GM18867 (cell line): ENCODE results near the gene SVEP1.
"Not testable (repeated sequence)": the region's sequence is repeated elsewhere in the genome, so short reads cannot be mapped to it uniquely, and the experiment has no call there.

Experiments
- ATAC-seq: cut with Tn5 transposase; IDR thresholded peaks from one replicate; pipeline ENCODE4 v1.9.1; 2021; ENCODE audit warnings: mild to moderate bottlenecking, moderate library complexity; ENCODE audit not compliant: unreplicated experiment

SVEP1 gene

GRCh38 chr9:110451726-110452125 lies 127.8 kb downstream of the SVEP1 start:
- no peak for ATAC-seq

DNA sequence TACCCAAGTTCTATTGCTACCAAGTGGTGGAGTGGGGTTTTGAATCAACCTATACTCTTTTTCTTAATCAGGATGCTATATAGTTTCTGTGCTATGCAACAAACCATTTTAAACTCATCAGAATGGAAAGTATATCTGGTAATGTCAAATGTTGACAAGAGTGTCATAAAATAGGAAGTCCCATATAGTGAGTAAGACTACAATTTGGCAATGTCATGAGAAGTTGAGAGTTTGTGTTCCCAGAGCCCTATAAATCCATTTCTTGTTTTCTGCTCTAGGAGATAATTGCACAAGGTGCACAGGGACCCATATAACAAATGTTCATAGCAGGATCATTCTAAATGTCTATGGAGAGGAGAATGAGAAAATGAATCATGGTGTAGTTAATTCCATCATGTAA lies 132.1 kb downstream of the SVEP1 start:
- no peak for ATAC-seq

DNA sequence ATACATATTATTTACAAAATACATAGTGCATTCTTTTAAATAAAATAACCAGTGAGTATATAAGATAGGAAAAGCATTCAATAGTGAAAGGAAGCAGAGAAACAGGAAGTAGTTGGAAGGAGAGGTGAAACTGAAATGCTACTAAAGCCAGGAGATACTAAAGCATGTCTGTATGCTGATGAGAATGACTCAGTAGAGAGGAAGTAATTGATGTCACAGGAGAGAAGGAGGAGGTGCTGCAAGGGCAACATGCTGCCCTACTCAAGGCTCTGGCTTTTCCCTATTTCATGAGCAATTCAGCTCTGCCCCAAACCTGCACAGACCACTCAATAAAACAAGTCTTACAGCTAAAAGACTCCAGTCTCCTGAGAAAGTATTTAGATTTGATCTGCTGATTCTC lies 133.4 kb downstream of the SVEP1 start:
- ATAC-seq: no peak

DNA sequence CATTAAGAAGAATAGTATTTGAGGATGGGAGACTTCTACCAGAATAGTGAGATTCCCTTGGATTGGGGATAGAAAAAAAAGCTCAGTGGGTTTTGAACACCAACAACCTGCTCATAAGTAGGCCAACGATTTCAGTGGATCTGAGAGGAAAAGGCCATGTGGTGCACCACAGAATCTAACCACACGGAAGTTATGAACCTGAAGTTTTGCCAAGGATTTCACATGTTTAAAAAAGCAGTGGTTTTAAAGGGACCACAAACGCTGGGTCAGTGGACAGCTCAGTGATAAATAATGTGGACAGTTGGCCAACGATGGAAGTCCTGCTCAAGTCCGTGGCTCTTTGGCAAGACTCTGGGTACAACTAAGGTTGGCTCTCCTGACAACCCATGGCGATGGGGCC lies 134.6 kb downstream of the SVEP1 start:
- ATAC-seq: no peak

- no peak for ATAC-seq
Observed at GRCh38 chr9:110443866-110444220, 135.7 kb downstream of the SVEP1 start.

- ATAC-seq: no peak
Observed at GRCh38 chr9:110443146-110443865, 136.2 kb downstream of the SVEP1 start.

- ATAC-seq: no peak
Observed at GRCh38 chr9:110440796-110441195, 138.7 kb downstream of the SVEP1 start.

GRCh38 chr9:110440172-110440571 lies 139.4 kb downstream of the SVEP1 start:
- ATAC-seq: no peak

DNA sequence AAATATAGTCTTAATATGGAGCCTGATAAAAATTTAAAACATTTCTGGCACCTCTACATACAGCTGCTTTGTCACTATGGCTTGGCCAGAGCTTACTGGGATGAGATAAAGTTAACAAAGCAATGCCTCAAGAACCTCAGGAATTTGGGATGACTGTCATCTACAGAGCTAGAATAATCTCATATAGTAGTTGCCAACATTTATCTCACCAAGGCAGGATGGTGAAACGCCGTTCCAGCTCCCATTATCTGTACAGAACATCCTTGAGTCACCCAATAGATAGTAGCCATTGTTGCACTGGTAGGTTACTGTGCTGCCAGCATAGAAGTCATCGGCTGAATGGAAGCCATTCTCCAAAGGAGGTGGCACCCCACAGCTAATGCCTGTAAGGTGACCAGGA lies 147.3 kb downstream of the SVEP1 start:
- no peak for ATAC-seq

DNA sequence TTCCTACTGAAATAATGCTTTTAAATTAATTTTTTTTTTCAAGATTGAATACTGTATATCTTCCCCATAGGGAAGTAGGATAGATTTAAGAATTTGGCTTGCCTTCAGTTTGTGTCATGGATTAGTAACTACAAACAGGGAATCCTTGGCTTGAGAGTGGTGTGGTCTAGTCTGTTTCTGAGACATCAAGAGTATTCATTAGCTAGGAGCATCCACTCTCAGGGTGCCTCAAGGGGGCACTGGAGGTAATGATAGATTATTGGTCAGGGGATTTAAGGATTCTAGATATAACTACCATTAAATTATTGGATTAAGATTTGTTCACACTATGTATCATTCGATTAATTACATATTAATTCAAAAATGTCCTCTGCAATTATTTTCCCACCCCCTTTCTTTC lies 150.1 kb downstream of the SVEP1 start:
- ATAC-seq: no peak

GRCh38 chr9:110427497-110428104 lies 151.9 kb downstream of the SVEP1 start:
- no peak for ATAC-seq

DNA sequence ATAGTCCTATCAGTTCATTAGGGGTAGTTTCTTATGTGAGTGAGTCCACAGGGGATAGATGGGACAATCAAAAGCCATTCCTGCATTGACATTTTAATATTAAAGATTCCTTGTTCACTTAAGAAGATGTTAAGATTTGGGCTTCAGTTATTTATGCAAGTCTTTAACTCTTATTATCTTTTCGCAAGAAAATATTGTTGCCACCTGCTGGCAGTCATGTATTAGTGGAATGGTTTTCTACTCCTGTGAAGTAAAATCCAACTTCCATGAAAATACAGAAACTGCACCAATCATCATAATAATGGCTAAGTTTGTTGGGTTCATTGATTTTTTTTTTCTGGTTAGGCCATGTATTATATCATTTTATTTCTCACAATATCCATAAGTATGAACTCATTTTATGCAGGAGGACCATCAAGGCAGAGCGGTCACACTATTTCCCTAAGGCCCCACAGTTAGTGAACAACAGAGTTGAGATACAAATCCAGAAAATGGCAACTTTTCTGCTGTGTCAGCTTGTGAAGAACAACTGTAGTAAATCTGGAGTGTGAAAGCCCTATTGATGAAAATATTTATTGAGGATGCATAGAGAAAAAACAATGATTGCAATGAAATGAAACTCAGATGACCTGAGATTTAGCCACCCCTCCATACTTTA lies 153.4 kb downstream of the SVEP1 start:
- no peak for ATAC-seq

DNA sequence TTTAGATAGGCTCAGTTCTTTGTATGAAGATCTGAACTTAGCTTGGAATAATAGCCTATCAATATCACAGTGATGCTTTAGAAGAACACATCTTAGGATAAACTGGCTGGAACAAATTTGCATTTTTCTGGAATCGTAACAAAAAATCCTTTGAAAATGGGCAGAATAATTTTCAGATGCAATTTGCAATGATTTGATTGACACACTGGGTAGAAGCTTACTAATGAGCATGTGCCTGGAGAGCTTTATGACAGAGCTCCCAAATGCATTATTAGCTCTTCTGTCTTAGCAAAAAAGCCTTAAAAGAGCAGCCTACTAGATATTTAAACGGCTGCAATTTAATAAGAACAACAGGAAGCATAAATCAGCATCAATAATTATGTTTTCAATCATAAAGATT lies 165.1 kb downstream of the SVEP1 start:
- no peak for ATAC-seq

- ATAC-seq: no peak
Observed at GRCh38 chr9:110410961-110411360, 168.6 kb downstream of the SVEP1 start.

- no peak for ATAC-seq
Observed at GRCh38 chr9:110408598-110408997, 170.9 kb downstream of the SVEP1 start.

DNA sequence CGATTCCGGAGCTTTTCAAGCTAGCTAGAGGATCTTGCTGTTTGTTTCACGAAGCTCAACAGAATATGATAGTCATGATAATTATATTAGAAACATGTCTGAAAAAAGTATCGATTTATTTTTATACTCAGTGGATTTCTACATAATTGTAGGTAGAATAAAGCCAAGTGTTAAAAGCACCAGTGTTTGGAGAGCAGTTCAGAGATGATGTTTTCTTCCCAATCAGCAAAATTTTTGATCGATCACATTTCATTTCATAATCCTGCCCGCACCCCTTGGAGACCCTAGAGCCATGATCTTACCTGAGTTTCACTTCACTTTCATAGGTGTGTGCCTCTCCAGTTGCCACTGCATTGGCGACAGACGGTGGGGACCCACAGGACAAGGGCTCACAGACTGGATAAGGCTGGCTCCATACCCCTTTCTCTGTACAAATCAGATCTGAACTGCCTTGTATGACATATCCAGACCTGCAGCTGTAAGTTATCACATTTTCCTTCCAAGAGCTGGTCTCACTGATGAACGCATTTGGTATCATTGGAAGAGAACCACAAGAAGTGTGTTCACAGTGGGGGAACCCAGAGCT lies 173.6 kb downstream of the SVEP1 start:
- ATAC-seq: no peak

DNA sequence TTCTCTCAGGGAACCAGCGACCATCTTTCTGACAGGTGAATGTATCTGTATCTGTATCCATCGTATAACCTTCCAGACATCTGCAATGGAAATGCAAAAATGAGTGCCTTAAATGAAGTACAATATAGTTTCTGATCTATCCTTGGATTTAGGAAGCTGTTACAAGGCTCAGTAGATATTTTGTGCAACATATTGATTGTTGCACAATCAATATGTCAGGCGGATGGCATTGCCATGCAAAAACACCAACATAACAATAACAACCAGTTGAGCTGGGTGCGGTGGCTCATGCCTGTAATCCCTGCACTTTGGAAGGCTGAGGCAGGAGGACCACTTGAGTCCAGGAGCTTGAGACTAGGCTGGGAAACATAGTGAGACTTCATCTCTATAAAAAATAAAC lies 175.1 kb downstream of the SVEP1 start:
- no peak for ATAC-seq

DNA sequence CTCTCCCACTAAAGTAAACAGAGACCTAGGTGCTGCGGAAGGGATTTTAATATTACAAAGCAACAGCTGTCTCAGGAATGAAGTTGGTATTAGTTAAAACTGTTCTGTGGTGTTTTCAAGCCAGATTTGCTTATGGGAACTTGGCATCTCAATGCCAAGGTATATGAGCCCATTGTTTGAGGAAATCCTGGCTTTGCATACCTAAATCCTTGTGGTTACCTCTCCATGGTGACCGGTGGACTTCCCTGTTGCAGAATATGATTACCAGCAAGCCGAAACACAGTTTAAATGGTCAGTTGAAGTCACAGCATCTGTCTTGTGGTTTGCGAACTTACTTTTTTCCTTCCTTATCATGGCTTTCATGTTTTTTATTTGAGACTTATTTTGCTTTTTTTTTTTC lies 179.6 kb downstream of the SVEP1 start:
- no peak for ATAC-seq

DNA sequence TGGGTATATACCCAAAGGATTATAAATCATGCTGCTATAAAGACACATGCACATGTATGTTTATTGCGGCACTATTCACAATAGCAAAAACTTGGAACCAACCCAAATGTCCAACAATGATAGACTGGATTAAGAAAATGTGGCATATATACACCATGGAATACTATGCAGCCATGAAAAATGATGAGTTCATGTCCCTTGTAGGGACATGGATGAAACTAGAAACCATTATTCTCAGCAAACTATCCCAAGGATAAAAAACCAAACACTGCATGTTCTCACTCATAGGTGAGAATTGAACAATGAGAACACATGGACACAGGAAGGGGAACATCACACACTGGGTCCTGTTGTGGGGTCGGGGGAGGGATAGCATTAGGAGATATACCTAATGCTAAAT lies 180.5 kb downstream of the SVEP1 start:
- ATAC-seq: not testable (repeated sequence)

DNA sequence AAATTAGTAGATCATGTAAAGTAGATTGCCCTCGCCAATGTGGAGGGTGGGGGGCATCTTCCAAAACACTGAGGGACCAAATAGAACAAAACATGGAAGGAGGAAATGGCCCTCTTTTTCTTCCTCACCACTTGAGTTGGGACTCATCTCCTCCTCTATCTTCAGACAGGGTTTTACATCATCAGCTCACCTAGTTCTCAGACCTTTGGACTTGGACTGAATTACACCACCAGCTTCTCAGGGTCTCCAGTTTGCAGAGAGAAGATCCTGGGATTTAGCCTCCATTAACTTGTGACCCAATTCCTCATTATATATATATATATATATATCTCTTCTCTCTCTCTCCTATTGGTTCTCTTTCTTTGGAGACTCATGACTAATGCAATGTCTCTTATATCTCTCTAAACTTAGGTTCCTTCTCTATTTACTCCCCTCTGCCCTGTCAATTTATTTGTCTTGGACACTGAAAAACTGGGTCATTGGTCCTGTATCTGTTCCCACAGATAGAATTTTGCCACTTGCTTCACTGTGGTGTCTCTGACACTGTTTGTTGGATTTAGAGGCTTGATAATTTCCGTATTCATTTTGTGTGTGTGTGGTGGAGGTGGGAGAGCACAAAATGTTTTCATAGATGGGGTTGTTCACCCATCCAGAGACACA lies 187.6 kb downstream of the SVEP1 start:
- no peak for ATAC-seq

DNA sequence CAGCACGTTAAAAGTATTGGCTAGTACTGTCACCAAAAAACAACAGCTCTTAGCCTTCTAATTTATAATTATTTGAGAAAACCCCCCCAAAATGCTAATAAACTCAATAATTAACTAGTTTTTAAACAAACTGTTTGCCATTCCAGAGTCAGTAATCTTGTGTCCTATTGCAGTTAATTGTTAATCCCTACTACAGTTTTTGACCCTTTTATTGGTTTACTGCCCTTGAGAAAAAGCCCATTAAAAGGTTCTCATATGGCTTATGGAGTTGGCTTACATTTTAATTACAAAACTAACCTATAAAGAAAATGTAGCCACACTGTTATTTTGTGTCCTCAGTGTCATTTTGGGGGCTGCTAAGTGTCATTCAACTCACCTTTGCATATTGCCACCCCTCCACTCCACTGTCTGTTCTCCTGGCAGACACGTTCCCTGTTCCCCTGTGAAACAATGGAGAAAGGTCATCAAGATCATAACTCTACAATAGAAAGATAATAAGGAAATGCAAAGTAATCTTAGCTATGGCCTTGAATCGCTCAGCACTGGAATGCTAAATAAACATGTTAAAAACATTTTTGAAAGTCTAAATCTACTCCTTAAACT lies 190.3 kb downstream of the SVEP1 start:
- ATAC-seq: no peak
